HL-60 (cell line): ENCODE data around the gene GRM2.

Experiments used
- DNase-seq, 2 experiments: peaks; one replicate each; pipeline ENCODE4 v3.0.0-alpha.2; 2010 to 2020; ENCODE audit warnings: low read depth in 1 of 2, low spot score in 1 of 2
- H3K27ac ChIP-seq: fragments of 250-450 bp; sonication (Bioruptor Pico); replicated peaks from 2 replicates; pipeline ENCODE4 v1.5.1; 2020; ENCODE audit warnings: mild to moderate bottlenecking, moderate library complexity
- H3K27me3 ChIP-seq: fragments of 250-450 bp; sonication (Bioruptor Pico); 2 replicates; pipeline ENCODE4 v1.5.1; 2021; ENCODE audit warnings: mild to moderate bottlenecking, moderate library complexity; ENCODE audit not compliant: insufficient read depth, poor library complexity, severe bottlenecking
- H3K4me3 ChIP-seq: replicated peaks from 2 replicates; pipeline ENCODE4 v1.5.1; 2011; ENCODE audit warnings: mild to moderate bottlenecking, control low read depth, low read length; ENCODE audit not compliant: insufficient read depth
- GABPA ChIP-seq: IDR thresholded peaks from 2 replicates; pipeline ENCODE4 v1.6.1; 2012; ENCODE audit warnings: low read depth
- POLR2AphosphoS5 ChIP-seq: IDR thresholded peaks from 2 replicates; pipeline ENCODE4 v1.6.1; 2012; ENCODE audit warnings: low read depth
- SPI1 ChIP-seq: IDR thresholded peaks from 2 replicates; pipeline ENCODE4 v1.6.1; 2012; ENCODE audit warnings: low read depth, mild to moderate bottlenecking, borderline replicate concordance
- TF ChIP-seq, protein P1 (sequence below): IDR thresholded peaks from one replicate; pipeline ENCODE4 v1.5.1; 2011; ENCODE audit warnings: low read length, control low read depth, inconsistent platforms; ENCODE audit not compliant: insufficient read depth
- TF ChIP-seq, protein P2 (sequence below): IDR thresholded peaks from 2 replicates; pipeline ENCODE4 v1.6.1; 2012; ENCODE audit warnings: low read depth; ENCODE audit not compliant: insufficient replicate concordance

The GRM2 gene

DNA sequence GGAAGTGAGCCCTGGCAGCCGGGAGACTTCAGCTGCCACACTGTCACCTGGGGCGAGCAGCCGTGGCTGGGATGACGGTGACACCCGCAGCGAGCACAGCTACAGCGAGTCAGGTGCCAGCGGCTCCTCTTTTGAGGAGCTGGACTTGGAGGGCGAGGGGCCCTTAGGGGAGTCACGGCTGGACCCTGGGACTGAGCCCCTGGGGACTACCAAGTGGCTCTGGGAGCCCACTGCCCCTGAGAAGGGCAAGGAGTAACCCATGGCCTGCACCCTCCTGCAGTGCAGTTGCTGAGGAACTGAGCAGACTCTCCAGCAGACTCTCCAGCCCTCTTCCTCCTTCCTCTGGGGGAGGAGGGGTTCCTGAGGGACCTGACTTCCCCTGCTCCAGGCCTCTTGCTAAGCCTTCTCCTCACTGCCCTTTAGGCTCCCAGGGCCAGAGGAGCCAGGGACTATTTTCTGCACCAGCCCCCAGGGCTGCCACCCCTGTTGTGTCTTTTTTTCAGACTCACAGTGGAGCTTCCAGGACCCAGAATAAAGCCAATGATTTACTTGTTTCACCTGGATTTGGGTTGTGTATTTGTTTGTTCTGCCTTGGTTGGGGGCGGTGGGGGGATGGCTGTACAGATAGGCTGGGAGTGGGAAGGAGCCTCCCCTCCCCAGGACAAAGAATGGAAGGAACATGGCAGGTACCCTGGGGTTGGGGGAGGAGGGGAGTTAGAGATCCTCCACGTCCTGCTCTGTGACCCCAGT lies 2.9 kb upstream of the GRM2 start:
- Histone ChIP-seq H3K27me3 (no peaks in the 10 kb centered on the region), H3K27ac (no peak overlapping the region), H3K4me3 (no peak overlapping the region)
- peak in 1 of 2 experiments; percentile 33 for DNase-seq
- TF ChIP-seq GABPA (no peak), SPI1 (peak; percentile 19; the same call in 1 of the 2 replicates)

DNA sequence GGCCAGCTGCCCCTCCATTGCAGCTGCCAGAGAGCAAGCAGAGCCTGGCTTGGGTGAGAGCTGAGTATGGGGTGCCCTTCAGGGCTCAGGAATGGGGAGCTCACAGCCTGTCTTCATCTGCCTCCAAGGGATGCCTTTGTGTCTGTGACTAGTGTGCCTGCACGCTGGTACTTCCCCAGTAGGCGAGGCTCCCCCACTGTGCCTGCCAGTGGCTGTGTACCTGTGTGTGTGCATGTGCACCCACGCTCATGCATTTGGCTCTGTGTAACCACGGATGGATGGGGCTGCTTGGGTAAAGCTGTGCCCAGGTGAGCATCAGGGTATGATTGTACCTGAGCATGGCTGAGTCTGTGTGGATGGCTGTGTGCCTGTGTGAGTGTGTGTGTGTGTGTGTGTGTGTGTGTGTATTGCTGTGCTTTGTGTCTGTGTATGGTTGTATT lies 2.3 kb upstream of the GRM2 start:
- DNase-seq: no peak
- Histone ChIP-seq H3K27me3 (no peaks in the 10 kb centered on the region), H3K4me3 (no peak overlapping the region), H3K27ac (no peak overlapping the region)
- TF ChIP-seq, protein P1, sequence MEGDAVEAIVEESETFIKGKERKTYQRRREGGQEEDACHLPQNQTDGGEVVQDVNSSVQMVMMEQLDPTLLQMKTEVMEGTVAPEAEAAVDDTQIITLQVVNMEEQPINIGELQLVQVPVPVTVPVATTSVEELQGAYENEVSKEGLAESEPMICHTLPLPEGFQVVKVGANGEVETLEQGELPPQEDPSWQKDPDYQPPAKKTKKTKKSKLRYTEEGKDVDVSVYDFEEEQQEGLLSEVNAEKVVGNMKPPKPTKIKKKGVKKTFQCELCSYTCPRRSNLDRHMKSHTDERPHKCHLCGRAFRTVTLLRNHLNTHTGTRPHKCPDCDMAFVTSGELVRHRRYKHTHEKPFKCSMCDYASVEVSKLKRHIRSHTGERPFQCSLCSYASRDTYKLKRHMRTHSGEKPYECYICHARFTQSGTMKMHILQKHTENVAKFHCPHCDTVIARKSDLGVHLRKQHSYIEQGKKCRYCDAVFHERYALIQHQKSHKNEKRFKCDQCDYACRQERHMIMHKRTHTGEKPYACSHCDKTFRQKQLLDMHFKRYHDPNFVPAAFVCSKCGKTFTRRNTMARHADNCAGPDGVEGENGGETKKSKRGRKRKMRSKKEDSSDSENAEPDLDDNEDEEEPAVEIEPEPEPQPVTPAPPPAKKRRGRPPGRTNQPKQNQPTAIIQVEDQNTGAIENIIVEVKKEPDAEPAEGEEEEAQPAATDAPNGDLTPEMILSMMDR: no peak
- TF ChIP-seq, protein P2, sequence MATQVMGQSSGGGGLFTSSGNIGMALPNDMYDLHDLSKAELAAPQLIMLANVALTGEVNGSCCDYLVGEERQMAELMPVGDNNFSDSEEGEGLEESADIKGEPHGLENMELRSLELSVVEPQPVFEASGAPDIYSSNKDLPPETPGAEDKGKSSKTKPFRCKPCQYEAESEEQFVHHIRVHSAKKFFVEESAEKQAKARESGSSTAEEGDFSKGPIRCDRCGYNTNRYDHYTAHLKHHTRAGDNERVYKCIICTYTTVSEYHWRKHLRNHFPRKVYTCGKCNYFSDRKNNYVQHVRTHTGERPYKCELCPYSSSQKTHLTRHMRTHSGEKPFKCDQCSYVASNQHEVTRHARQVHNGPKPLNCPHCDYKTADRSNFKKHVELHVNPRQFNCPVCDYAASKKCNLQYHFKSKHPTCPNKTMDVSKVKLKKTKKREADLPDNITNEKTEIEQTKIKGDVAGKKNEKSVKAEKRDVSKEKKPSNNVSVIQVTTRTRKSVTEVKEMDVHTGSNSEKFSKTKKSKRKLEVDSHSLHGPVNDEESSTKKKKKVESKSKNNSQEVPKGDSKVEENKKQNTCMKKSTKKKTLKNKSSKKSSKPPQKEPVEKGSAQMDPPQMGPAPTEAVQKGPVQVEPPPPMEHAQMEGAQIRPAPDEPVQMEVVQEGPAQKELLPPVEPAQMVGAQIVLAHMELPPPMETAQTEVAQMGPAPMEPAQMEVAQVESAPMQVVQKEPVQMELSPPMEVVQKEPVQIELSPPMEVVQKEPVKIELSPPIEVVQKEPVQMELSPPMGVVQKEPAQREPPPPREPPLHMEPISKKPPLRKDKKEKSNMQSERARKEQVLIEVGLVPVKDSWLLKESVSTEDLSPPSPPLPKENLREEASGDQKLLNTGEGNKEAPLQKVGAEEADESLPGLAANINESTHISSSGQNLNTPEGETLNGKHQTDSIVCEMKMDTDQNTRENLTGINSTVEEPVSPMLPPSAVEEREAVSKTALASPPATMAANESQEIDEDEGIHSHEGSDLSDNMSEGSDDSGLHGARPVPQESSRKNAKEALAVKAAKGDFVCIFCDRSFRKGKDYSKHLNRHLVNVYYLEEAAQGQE: no peak
- TF ChIP-seq POLR2AphosphoS5 (no peak), GABPA (no peak), SPI1 (no peak)

DNA sequence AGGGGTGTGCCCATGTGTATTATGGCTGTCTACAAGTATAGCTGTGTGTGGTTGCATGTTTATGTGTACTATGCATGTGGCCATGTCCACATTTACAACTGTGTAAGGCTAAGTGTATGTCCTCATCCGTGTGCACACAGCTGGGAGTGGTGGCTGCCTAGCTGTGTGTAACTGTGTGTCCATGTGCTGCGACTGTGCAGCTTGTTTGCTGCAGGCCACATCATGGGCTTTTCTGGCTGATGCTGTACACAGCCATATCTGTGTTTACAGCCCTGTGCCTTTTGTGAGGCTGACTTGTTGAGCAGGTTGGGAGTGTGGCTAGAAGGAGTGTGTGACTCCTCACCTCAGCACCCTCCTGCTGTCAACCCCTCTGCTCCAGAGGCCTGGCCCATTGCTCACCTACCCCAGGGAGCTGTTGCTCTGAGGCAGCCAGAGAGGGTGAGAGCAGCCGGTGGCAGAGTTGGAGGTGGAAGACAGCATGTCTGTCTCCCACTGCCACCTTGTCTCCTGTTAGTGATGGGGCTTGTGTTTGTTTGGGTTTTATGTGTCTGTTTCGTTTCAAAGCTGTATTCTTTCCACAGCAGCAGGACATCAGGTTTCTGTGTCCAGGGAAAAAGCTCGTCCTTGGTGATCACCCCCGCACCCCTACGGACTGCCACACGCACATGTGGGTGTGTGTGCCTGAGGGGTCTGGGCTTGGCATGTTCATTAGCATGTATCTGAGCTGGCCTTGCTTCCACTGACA lies 1.4 kb upstream of the GRM2 start:
- H3K27me3 ChIP-seq: no peaks in the 10 kb centered on the region
- no peak for DNase-seq
- H3K27ac ChIP-seq: no peak overlapping the region
- no peak for TF ChIP-seq SPI1
- TF ChIP-seq POLR2AphosphoS5: no peak
- TF ChIP-seq GABPA: no peak
- TF ChIP-seq, protein P1: no peak
- TF ChIP-seq, protein P2: no peak
- H3K4me3 ChIP-seq: no peak overlapping the region

DNA sequence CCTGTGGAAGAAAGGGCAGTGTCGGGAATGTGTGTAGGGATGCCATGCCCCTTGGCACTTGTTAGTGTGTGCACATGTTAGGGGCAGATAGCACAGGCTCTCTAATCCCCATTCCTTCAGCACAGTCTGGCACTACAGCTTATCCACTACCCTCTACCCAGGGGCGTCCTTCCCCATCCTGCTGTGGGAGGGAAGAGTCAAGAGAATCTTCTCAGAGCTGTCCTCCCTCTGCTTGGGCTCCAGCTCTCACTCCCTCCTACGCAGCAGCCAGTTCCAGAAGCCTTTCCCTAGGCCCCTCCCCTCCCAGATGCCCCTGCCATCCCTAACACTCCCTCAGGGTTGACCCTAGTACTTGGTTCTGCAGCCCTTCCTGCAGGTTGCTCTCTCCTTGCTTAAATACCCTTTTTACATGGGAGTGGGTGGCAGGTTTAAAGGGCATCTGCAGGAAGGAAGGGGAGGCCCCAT lies 815 bp upstream of the GRM2 start:
- Histone ChIP-seq H3K27ac (no peak overlapping the region), H3K4me3 (no peak overlapping the region), H3K27me3 (no peaks in the 10 kb centered on the region)
- no peak for DNase-seq
- TF ChIP-seq, protein P2: no peak
- TF ChIP-seq SPI1: no peak
- no peak for TF ChIP-seq POLR2AphosphoS5
- no peak for TF ChIP-seq GABPA
- TF ChIP-seq, protein P1: no peak
